ENCODE measurements around the gene PPM1D.

Gene PPM1D

DNA sequence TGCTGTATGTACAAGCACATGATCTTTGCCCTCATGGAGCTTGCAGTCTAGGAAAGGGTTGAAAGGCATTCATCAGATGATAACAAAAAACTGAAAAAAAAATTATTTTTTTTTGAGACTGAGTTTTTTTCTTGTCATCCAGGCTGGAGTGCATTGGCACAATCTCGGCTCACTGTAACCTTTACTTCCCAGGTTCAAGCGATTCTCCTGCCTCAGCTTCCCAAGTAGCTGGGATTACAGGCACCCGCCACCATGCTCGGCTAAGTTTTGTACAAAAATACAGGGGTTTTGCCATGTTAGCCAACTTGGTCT, 39.0 kb downstream of the PPM1D start:
- no peaks in the 10 kb centered on the region for H3K27me3 ChIP-seq (ENCODE audit: low read length)
- no peak overlapping the region for H3K27ac ChIP-seq (ENCODE audit: low read depth, low read length)
- H3K9me2 ChIP-seq (replicated peaks; ENCODE audit: insufficient read depth, low read length) = no peaks in the 10 kb centered on the region
- no peak overlapping the region for H3K9ac ChIP-seq (ENCODE audit: low read length)
- H3K9me3 ChIP-seq (ENCODE audit: insufficient read depth, low read length) = no peaks in the 10 kb centered on the region
- no peak overlapping the region for H2AFZ ChIP-seq (ENCODE audit: low read depth, low read length, severe bottlenecking)
- H3K36me3 ChIP-seq (ENCODE audit: low read length) = no peaks in the 10 kb centered on the region
- TF ChIP-seq, protein P1, sequence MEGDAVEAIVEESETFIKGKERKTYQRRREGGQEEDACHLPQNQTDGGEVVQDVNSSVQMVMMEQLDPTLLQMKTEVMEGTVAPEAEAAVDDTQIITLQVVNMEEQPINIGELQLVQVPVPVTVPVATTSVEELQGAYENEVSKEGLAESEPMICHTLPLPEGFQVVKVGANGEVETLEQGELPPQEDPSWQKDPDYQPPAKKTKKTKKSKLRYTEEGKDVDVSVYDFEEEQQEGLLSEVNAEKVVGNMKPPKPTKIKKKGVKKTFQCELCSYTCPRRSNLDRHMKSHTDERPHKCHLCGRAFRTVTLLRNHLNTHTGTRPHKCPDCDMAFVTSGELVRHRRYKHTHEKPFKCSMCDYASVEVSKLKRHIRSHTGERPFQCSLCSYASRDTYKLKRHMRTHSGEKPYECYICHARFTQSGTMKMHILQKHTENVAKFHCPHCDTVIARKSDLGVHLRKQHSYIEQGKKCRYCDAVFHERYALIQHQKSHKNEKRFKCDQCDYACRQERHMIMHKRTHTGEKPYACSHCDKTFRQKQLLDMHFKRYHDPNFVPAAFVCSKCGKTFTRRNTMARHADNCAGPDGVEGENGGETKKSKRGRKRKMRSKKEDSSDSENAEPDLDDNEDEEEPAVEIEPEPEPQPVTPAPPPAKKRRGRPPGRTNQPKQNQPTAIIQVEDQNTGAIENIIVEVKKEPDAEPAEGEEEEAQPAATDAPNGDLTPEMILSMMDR (IDR thresholded peaks at IDR 0.05; ENCODE audit: insufficient read depth, low read length, poor library complexity, severe bottlenecking) = no peak
- TF ChIP-seq EZH2phosphoT487 (conservative IDR thresholded peaks at IDR 0.05; ENCODE audit: low read length) = no peak
- peaks cover 8% of the 10 kb centered on the region; the same call in 1 of the 2 replicates for H3K79me2 ChIP-seq (ENCODE audit: insufficient read depth, low read length)
- no peak overlapping the region for H3K4me2 ChIP-seq (ENCODE audit: low read depth, low read length, poor library complexity, severe bottlenecking)
- peaks cover 10% of the 10 kb centered on the region; the same call in 1 of the 2 replicates for H3F3A ChIP-seq (ENCODE audit: insufficient read depth)
- H4K20me1 ChIP-seq (ENCODE audit: low read depth, low read length) = no peaks in the 10 kb centered on the region
- no peak overlapping the region for H3K4me3 ChIP-seq (ENCODE audit: insufficient read depth, low read length, poor library complexity, severe bottlenecking)

DNA sequence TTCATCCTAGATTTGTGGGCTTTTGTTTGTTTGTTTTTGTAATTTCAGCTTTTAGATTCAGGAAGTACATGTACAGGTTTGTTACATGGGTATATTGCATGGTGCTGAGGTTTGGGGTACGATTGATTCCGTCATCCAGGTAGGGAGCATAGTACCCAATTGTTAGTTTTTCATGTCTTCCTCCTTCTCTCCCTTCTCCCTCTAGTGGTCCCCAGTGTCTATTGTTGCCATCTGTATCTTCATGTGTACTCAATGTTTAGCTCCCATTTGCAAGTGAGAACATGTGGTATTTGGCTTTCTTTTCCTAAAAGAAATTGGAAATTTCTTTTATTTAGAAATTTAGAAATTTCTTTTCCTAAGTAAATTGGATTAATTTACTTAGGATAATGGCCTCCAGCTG, 40.5 kb downstream of the PPM1D start:
- H3K4me3 ChIP-seq (ENCODE audit: insufficient read depth, low read length, poor library complexity, severe bottlenecking) = no peak overlapping the region
- H3K79me2 ChIP-seq (ENCODE audit: insufficient read depth, low read length) = peaks cover 8% of the 10 kb centered on the region; the same call in 1 of the 2 replicates
- no peaks in the 10 kb centered on the region for H3K27me3 ChIP-seq (ENCODE audit: low read length)
- TF ChIP-seq, protein P1 (IDR thresholded peaks at IDR 0.05; ENCODE audit: insufficient read depth, low read length, poor library complexity, severe bottlenecking) = no peak
- TF ChIP-seq EZH2phosphoT487 (conservative IDR thresholded peaks at IDR 0.05; ENCODE audit: low read length) = no peak
- H2AFZ ChIP-seq (ENCODE audit: low read depth, low read length, severe bottlenecking) = no peak overlapping the region
- no peaks in the 10 kb centered on the region for H3K36me3 ChIP-seq (ENCODE audit: low read length)
- no peak overlapping the region for H3K4me2 ChIP-seq (ENCODE audit: low read depth, low read length, poor library complexity, severe bottlenecking)
- H3K9me2 ChIP-seq (replicated peaks; ENCODE audit: insufficient read depth, low read length) = no peaks in the 10 kb centered on the region
- no peaks in the 10 kb centered on the region for H4K20me1 ChIP-seq (ENCODE audit: low read depth, low read length)
- H3K27ac ChIP-seq (ENCODE audit: low read depth, low read length) = no peak overlapping the region
- H3F3A ChIP-seq (ENCODE audit: insufficient read depth) = peaks cover 10% of the 10 kb centered on the region; the same call in 1 of the 2 replicates
- no peak overlapping the region for H3K9ac ChIP-seq (ENCODE audit: low read length)
- no peaks in the 10 kb centered on the region for H3K9me3 ChIP-seq (ENCODE audit: insufficient read depth, low read length)

DNA sequence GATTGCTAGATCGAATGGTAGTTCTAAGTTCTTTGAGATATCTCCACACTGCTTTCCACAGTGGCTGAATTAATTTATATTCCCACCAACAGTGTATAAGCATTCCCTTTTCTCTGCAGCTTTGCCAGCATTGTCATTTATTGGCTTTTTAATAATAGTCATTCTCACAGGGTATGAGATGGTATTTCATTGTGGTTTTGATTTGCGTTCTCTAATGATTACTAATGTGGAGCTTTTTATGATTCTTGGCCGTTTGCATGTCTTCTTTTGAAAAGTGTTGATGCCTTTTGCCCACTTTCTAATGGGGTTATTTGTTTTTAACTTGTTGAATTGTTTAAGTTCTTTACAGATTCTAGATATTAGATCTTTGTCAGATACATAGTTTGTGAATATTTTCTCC, 41.1 kb downstream of the PPM1D start:
- TF ChIP-seq, protein P1 (IDR thresholded peaks at IDR 0.05; ENCODE audit: insufficient read depth, low read length, poor library complexity, severe bottlenecking) = no peak
- TF ChIP-seq EZH2phosphoT487 (conservative IDR thresholded peaks at IDR 0.05; ENCODE audit: low read length) = no peak
- Histone ChIP-seq H3K4me2 (ENCODE audit: low read depth, low read length, poor library complexity, severe bottlenecking) (no peak overlapping the region), H3F3A (ENCODE audit: insufficient read depth) (peaks cover 10% of the 10 kb centered on the region; the same call in 1 of the 2 replicates), H3K27me3 (ENCODE audit: low read length) (no peaks in the 10 kb centered on the region), H2AFZ (ENCODE audit: low read depth, low read length, severe bottlenecking) (no peak overlapping the region), H3K4me3 (ENCODE audit: insufficient read depth, low read length, poor library complexity, severe bottlenecking) (no peak overlapping the region), H4K20me1 (ENCODE audit: low read depth, low read length) (no peaks in the 10 kb centered on the region), H3K9ac (ENCODE audit: low read length) (no peak overlapping the region), H3K9me2 (replicated peaks; ENCODE audit: insufficient read depth, low read length) (no peaks in the 10 kb centered on the region), H3K36me3 (ENCODE audit: low read length) (no peaks in the 10 kb centered on the region), H3K79me2 (ENCODE audit: insufficient read depth, low read length) (peaks cover 12% of the 10 kb centered on the region; the same call in 1 of the 2 replicates), H3K9me3 (ENCODE audit: insufficient read depth, low read length) (no peaks in the 10 kb centered on the region), H3K27ac (ENCODE audit: low read depth, low read length) (no peak overlapping the region)
